ENCODE data around the gene PACS1. TPM values are rescaled to one million over a fixed set of nuclear protein-coding genes. Genes with fewer than 3 reads are reported as not detected.

The PACS1 gene
- total RNA-seq, 1 experiment from 2014 or later, result 41.1 TPM

GRCh38 chr11:66264383-66264782, 194.3 kb downstream of the PACS1 start:
- peaks cover 0 to 20% of the 10 kb centered on the region in 2 experiments; a peak in 3 of 4 replicates for H3K4me1 ChIP-seq (ENCODE audit: control insufficient read depth in 1 of 2, insufficient read depth in 2 of 2, low read length in 2 of 2)
- H3K9me2 ChIP-seq (ENCODE audit: insufficient read depth), result no peaks in the 10 kb centered on the region
- no peak for TF ChIP-seq CEBPB (IDR thresholded peaks at IDR 0.05; ENCODE audit: low read depth)
- TF ChIP-seq TCF7L2 (IDR thresholded peaks at IDR 0.05; ENCODE audit: borderline replicate concordance, extremely low read depth, insufficient read depth, insufficient read length), result no peak
- H3K4me3 ChIP-seq (replicated peaks in 1 of 2; ENCODE audit: low read depth in 1 of 2, low read length in 2 of 2), result no peak overlapping the region
- no peak for ATAC-seq
- no peak overlapping the region for H3K9ac ChIP-seq (ENCODE audit: low read length)
- H3K36me3 ChIP-seq (ENCODE audit: control insufficient read depth in 1 of 2, insufficient read depth in 2 of 2, low read length in 2 of 2), result peaks cover 6 to 12% of the 10 kb centered on the region in 2 experiments
- no TSS peak for BruUV-seq (replicated peaks)
- RAD21 ChIA-PET (ENCODE audit: low non-redundant PET in 1 of 2, low total read pairs in 2 of 2, uncharacterized antibody in 2 of 2, unreplicated experiment in 2 of 2), result no interaction called here
- CTCF ChIA-PET, result interaction anchor here (1.0 to 1.2 kb wide), 2 partner anchors 17 to 39 kb away, joined by 3 read pairs; no protein-coding TSS in a partner anchor
- H3K79me2 ChIP-seq (ENCODE audit: insufficient read depth, low read length), result peaks cover 17% of the 10 kb centered on the region
- no peak overlapping the region; the same call in 1 of the 2 replicates for H3K27ac ChIP-seq (ENCODE audit: low read depth, low read length)
- no peaks in the 10 kb centered on the region for H4K20me1 ChIP-seq (ENCODE audit: insufficient read depth)
- no peak for DNase-seq (ENCODE audit: low read depth, low spot score)
- H3K4me2 ChIP-seq (ENCODE audit: low read length), result no peak overlapping the region
- POLR2A ChIA-PET, result no interaction called here
- intact Hi-C loops (cut with micrococcal nuclease), result no loop called here
- no peaks in the 10 kb centered on the region for H3K9me3 ChIP-seq (ENCODE audit: control insufficient read depth in 1 of 2, insufficient read depth in 1 of 2, low read depth in 1 of 2, low read length in 2 of 2)
- no peak overlapping the region for H2AFZ ChIP-seq (ENCODE audit: low read depth, low read length, poor library complexity, severe bottlenecking)
- H3K27me3 ChIP-seq (ENCODE audit: insufficient read depth, low read length), result no peaks in the 10 kb centered on the region

DNA sequence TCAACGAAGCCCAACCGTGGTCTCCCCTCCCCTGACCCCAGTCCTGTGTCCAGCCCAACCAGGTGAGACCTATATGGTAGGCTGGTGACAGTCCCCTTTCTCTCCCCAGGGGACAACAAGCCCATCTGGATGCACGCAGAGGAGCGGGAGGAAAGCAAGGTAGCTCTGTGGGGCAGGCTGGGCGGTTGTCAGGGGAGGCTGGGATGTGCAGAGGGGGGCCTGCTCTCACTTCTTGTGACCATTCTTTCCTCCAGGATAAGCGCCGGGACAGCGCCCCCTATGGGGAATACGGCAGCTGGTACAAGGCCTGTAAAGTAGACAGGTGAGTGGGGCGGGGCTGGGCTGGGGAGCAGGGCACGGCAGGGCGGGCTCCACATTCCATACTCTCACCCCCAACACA, 194.8 kb downstream of the PACS1 start:
- H3K4me3 ChIP-seq (replicated peaks in 1 of 2; ENCODE audit: low read depth in 1 of 2, low read length in 2 of 2), result no peak overlapping the region
- no peaks in the 10 kb centered on the region for H3K9me3 ChIP-seq (ENCODE audit: control insufficient read depth in 1 of 2, insufficient read depth in 1 of 2, low read depth in 1 of 2, low read length in 2 of 2)
- ATAC-seq, result no peak
- RAD21 ChIA-PET (ENCODE audit: low non-redundant PET in 1 of 2, low total read pairs in 2 of 2, uncharacterized antibody in 2 of 2, unreplicated experiment in 2 of 2), result no interaction called here
- peaks cover 6 to 12% of the 10 kb centered on the region in 2 experiments for H3K36me3 ChIP-seq (ENCODE audit: control insufficient read depth in 1 of 2, insufficient read depth in 2 of 2, low read length in 2 of 2)
- no peak overlapping the region for H3K9ac ChIP-seq (ENCODE audit: low read length)
- CTCF ChIA-PET, result interaction anchor here (0.7 to 1.0 kb wide), 2 partner anchors 39 to 65 kb away, joined by 3 read pairs; no protein-coding TSS in a partner anchor
- no peaks in the 10 kb centered on the region for H4K20me1 ChIP-seq (ENCODE audit: insufficient read depth)
- no peak overlapping the region for H2AFZ ChIP-seq (ENCODE audit: low read depth, low read length, poor library complexity, severe bottlenecking)
- intact Hi-C loops (cut with micrococcal nuclease), result no loop called here
- no peak for DNase-seq (ENCODE audit: low read depth, low spot score)
- H3K79me2 ChIP-seq (ENCODE audit: insufficient read depth, low read length), result peaks cover 17% of the 10 kb centered on the region
- POLR2A ChIA-PET, result no interaction called here
- no peak overlapping the region; the same call in 1 of the 2 replicates for H3K27ac ChIP-seq (ENCODE audit: low read depth, low read length)
- no peaks in the 10 kb centered on the region for H3K9me2 ChIP-seq (ENCODE audit: insufficient read depth)
- no peaks in the 10 kb centered on the region for H3K27me3 ChIP-seq (ENCODE audit: insufficient read depth, low read length)
- H3K4me2 ChIP-seq (ENCODE audit: low read length), result no peak overlapping the region
- H3K4me1 ChIP-seq (ENCODE audit: control insufficient read depth in 1 of 2, insufficient read depth in 2 of 2, low read length in 2 of 2), result peaks cover 4 to 25% of the 10 kb centered on the region in 2 experiments
- TF ChIP-seq ZFX (IDR thresholded peaks at IDR 0.05) (no peak), EZH2phosphoT487 (IDR thresholded peaks at IDR 0.05; ENCODE audit: borderline replicate concordance) (no peak), EZH2 (IDR thresholded peaks at IDR 0.05) (no peak)
- TF ChIP-seq, protein P1, sequence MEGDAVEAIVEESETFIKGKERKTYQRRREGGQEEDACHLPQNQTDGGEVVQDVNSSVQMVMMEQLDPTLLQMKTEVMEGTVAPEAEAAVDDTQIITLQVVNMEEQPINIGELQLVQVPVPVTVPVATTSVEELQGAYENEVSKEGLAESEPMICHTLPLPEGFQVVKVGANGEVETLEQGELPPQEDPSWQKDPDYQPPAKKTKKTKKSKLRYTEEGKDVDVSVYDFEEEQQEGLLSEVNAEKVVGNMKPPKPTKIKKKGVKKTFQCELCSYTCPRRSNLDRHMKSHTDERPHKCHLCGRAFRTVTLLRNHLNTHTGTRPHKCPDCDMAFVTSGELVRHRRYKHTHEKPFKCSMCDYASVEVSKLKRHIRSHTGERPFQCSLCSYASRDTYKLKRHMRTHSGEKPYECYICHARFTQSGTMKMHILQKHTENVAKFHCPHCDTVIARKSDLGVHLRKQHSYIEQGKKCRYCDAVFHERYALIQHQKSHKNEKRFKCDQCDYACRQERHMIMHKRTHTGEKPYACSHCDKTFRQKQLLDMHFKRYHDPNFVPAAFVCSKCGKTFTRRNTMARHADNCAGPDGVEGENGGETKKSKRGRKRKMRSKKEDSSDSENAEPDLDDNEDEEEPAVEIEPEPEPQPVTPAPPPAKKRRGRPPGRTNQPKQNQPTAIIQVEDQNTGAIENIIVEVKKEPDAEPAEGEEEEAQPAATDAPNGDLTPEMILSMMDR (IDR thresholded peaks at IDR 0.05 in 2 of 3, conservative IDR thresholded peaks at IDR 0.05 in 1 of 3; ENCODE audit: borderline replicate concordance in 1 of 3, insufficient read depth in 1 of 3, low read depth in 2 of 3, low read length in 2 of 3), result peak in 2 of 3 experiments; percentile 72 to 75; a peak in 4 of 6 replicates
- no TSS peak for BruUV-seq (replicated peaks)

All from HCT116 (cell line).